SIG-M5 treated with dmso at 0.1 percent for 504 hours (cell line): ENCODE measurements around the gene CXCL17.
"Not testable (repeated sequence)": the region's sequence is repeated elsewhere in the genome, so short reads cannot be mapped to it uniquely, and the experiment has no call there.

ENCODE experiments used
- DNase-seq: peaks from one replicate; lab custom pipeline; 2025; ENCODE audit not compliant: unreplicated experiment; lab: John Stamatoyannopoulos, UW

The CXCL17 gene

GRCh38 chr19:42442833-42443232 lies at the start of gene CXCL17:
CXCL17 (minus strand) TSS chr19:42442946; CDS start chr19:42442832, 114 bp downstream.
- no peak for DNase-seq

GRCh38 chr19:42488783-42489521 lies 46.2 kb upstream of the CXCL17 start:
- DNase-seq, result no peak

GRCh38 chr19:42487798-42488178 lies 45.0 kb upstream of the CXCL17 start:
- DNase-seq, result no peak

- DNase-seq, result no peak
These were observed 44.5 kb upstream of the CXCL17 start for GRCh38 chr19:42487032-42487797.

GRCh38 chr19:42485036-42485435 lies 42.3 kb upstream of the CXCL17 start:
- not testable (repeated sequence) for DNase-seq

GRCh38 chr19:42480335-42481095 lies 37.8 kb upstream of the CXCL17 start:
- peak; percentile 56 for DNase-seq

- no peak for DNase-seq
These were observed 37.0 kb upstream of the CXCL17 start for GRCh38 chr19:42479736-42480135.

- DNase-seq, result no peak
These were observed 36.1 kb upstream of the CXCL17 start for GRCh38 chr19:42478765-42479311.

GRCh38 chr19:42477933-42478332 lies 35.2 kb upstream of the CXCL17 start:
- DNase-seq, result no peak

GRCh38 chr19:42477117-42477516 lies 34.4 kb upstream of the CXCL17 start:
- DNase-seq, result no peak

GRCh38 chr19:42475366-42475765 lies 32.6 kb upstream of the CXCL17 start:
- DNase-seq, result no peak

GRCh38 chr19:42474743-42475142 lies 32.0 kb upstream of the CXCL17 start:
- no peak for DNase-seq

GRCh38 chr19:42473686-42474085 lies 30.9 kb upstream of the CXCL17 start:
- no peak for DNase-seq

- no peak for DNase-seq
These were observed 29.8 kb upstream of the CXCL17 start for GRCh38 chr19:42472402-42473147.

GRCh38 chr19:42471554-42472249 lies 29.0 kb upstream of the CXCL17 start:
- no peak for DNase-seq

- DNase-seq, result no peak
These were observed 26.8 kb upstream of the CXCL17 start for GRCh38 chr19:42469311-42470235.

GRCh38 chr19:42468273-42468796 lies 25.6 kb upstream of the CXCL17 start:
- DNase-seq, result no peak

GRCh38 chr19:42467183-42467760 lies 24.5 kb upstream of the CXCL17 start:
- no peak for DNase-seq
